Stimulated activated CD8-positive, alpha-beta memory T cell treated with anti-CD3 and anti-CD28 coated beads, Interleukin-15, amount 100 ng/mL, for 1 hour (primary cell): ENCODE measurements around the gene PRKCB.

ENCODE experiments used
- DNase-seq: peaks from one replicate; pipeline ENCODE4 v3.0.0-alpha.2; 2020; ENCODE audit warnings: low read depth

The PRKCB gene

DNA sequence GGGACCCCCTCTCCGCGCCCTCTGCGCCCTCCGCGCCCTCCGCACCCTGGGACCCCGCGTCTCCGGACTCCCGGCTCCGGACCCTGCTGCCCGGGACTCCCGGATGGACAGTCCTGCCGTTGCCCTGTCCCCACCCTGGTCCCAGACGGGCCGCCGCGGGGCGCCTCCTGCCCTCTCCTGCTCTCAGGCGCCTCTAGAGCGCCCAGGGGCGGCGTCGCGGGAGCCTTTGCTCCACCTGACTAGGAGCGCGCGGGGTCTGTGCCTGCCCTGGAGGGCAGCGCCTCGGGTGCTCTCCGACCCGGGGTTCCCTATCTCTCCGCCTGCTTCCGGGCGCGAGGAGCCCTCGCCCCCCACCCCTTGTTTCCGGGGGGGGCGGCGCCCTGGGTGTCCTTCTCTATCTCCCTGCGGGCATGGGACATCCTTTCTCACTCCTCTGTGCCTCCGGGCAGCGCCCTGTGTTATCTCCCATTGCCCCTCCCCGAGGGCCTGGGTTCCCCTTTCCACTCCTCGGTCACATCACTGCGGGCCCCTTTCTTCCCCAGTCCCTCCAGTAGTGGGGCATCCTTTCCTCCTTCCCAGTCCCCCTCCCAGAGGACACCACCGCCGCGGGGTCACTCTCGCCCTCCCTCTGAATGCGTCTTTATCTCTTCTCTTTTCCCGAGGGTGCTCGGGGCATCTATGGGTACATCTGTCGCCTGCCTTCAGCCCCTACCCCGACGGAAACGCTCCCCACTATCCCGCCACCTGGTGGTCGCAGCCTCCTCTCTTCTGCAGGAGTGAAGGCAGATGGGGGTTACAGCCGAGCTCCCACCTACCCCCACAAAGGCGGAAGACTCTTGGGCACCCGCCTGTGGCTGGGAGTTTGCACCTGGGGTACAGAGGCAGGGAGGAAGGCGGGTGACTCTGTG lies 875 bp downstream of the PRKCB start:
- no peak for DNase-seq

DNA sequence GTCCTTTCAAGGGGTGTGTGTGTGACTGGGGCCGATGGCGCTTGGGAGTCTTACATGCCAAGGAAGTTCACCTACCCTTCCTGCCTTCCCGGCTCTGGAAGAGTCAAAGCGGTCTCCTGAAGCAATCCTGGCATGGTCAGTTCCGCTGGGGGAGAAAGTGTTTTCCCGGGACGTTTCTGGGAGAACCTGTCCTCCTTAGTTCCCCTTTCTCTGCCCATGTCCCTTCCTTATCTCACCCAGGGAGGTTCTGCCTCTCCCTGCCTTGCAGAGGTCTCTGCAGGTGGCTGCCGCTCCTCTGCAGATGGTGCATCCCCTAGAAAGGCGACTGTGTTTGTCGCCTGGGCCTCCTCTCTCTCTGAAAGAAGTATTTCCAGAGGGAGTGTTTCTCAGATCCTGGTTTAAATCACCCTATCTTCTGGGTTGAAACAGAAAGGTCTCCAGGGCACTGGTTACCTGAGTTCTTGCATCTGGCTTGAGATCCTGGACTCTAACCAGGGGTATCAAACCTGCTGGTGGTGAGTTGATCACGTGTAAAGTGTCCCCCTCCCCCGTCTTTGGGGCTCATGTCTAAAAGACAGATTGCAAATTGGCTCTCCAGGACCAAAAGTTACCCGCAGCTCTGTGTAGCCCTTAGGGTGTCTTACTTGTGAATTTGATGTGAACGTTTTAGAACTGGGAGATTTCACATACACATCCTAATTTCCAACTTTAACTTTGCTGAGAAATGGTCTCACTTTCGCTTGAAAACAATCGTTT lies 1.9 kb downstream of the PRKCB start:
- DNase-seq = no peak

DNA sequence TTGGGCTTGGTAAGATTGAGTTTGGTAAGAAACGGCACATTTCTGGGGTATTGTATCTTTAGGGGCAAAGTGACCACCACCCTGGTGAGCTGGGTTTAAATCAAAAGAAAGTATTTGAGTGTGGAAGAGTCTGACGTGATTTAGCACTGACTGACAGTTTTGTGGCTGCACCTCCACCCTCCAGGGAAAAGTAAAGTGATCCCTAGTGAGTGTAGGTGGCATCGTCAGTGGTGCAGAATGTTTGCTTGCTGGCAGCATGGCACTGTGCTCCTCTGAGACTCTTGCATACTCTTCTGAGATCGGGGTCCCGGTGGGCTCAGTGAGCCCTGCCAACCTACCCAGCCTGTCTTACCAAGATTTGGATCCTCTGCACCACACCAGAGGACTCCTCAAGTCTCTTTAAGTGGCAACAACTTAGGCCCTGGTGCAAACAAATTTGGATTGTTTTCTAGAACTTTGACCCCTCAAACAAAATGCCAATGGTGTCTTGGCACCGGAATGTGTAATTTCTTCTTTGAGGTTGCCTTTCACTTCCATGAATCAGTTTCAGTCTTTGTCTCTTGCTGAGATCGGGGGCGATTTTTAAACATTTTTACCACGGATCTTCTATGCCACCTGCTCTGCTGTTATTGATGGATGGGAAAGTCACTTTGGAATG lies 2.8 kb downstream of the PRKCB start:
- no peak for DNase-seq

DNA sequence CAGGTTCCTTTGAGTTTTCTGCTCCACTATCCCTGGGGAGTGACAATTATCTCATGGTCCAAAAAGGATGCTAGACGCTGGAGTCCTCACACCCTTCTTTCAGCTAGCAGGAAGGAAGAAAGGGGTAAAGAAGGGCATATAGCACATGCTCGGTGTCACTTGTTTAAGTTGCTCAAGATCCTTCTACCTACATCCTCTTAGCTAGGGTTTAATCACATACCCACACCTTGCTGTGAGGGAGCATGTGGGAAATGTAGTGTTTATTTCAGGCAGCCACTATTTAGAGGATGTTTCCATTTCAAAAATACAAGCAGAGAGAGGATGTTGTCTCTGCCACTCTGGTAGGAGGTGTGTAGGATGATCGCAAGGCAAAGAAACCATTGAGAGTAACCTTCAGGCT lies 4.5 kb downstream of the PRKCB start:
- DNase-seq = no peak

DNA sequence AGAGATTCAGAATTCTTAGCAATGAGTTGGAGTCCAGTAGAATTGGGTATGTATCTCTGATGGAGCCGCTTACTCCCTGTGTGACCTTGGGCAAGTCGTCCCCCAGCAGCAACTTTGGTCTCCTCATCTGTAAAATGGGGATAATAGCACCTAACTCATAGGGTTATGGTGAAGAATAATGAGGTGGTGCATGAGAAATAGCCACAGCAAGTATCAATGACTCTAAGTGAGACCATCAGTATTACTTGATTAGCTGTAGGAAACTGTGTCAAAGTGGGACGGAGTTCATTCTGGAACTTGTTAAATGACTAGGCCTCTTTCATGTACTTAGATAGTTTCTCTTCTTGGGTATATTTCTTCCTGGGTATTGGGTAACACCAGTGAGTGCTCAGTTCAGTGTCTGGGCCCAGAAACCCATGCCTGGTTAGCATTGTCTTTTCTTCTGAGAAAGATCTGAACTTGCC lies 6.4 kb downstream of the PRKCB start:
- no peak for DNase-seq

DNA sequence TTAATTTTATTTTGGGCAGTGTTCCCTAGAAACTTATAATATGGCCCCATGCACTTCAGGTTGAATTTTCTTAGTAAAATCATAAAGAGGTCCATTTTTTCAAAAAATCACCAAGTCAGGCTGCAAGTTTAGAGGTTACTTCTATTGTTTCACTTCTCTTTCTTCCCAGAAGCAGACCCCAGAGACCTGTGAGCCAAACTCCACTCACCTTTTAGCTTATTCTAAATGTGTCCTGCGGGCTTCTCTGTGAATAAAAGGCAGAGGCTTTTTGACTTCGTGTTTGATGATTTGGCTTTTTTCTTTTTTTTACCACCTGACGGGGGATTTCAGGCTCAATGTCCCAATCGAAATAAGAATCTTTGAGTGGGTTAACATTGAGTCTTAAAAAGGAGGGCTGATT lies 7.4 kb downstream of the PRKCB start:
- no peak for DNase-seq

DNA sequence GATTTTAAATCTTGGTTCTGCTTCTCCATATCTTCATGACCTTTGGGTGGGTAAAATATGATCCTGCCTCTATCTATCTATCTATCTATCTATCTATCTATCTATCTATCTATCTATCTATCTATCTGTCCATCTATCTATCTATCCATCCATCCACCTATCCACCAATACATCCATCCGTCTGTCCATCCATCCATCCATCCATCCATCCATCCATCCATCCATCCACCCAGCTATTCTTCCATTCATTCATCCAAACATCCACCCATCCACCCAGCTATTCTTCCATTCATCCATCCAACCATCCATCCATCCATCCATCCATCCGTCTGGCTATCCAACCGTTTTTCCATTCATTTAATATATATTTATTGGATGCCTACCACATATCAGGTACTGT lies 11.5 kb downstream of the PRKCB start:
- no peak for DNase-seq

DNA sequence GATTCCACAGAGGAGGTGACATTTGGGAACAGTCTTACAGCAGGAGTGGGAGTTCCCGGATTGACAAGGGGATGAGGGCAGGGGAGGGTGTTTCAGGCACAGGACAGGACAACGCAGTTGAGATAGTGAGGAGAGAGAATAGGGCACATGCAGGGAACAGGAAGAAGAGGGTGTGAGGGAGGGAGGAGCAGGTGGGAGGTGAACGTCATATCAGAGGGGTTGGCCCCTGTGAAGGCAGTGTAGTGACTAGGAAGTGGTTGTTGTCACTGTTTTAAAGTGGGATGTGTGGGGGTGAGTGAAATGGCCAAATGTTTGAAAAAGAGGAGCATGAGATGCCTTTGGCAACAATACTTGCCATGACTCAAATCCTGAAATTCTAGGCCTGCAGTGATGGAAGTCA lies 12.2 kb downstream of the PRKCB start:
- DNase-seq = no peak

DNA sequence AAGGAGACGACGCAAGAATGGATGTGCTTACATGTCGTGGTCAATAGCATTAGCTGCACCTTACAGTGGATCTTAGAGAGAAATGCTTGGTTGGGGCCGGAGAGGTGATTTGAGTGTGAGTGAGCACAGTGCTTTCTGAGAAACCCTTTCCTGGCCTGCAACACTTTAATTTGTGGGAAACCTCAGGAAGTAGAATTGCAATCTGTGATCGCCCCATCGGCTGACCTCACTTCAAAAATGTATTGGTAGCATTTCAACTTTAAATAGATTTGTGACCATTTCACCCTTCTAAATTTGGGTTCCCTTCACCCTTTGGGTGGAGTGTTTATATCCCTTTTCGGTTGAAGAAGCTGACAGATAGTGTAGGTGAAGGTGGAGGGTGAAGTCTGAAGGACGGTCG lies 13.2 kb downstream of the PRKCB start:
- DNase-seq = no peak

DNA sequence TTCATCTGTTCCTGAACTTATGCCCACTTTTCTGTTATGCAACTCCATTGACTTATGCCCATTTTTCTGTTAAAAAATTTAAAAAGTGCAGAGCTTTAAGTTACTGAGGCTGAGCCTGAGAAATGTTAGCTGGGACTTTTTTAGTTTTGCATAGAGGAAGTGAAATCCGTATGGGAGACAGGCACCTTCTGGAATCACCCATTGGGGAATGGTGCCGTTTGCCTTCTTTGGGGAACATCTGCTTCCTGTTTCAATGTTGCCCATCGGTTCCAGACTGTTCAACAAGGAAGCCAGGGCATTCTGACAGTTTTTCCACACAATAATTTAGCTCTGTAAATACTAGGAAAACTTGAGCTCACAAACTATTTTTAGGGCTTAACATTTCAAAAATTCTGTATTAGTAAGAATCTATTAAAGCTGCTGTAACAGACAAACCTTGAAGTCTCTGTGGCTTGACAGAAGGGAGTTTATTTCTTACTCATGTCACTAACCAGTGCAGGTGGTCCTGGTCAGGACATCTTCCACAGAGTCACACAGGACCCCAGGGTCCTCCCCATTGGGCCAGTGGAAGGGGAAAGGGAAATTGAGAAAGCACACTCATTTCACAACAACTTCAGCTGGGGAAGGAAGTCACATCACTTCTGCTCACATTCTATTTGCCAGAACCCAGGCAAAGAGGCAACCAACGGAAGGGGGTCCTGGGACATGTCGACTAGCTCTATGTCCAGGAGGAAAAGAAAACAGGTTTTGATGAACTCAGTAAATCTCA lies 17.2 kb downstream of the PRKCB start:
- no peak for DNase-seq

DNA sequence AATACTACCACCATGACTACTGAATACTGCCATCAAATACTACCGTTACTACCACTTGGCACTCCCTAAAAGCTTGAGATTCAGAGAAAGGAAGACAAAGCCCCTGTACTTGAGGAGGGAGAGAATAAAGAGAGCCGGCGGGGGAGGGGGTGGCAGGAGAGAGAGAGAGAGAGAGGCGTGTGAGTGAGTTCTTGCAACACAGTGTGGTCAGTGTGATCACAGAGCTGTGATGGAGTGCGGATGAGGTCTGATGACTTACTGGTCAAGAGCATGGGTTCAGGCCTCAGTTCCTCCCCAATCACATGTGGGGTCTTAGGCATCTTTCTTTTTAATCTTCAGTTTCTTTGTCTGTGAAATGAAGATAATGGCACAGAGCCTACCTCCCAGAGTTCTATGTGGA lies 19.2 kb downstream of the PRKCB start:
- DNase-seq = no peak

DNA sequence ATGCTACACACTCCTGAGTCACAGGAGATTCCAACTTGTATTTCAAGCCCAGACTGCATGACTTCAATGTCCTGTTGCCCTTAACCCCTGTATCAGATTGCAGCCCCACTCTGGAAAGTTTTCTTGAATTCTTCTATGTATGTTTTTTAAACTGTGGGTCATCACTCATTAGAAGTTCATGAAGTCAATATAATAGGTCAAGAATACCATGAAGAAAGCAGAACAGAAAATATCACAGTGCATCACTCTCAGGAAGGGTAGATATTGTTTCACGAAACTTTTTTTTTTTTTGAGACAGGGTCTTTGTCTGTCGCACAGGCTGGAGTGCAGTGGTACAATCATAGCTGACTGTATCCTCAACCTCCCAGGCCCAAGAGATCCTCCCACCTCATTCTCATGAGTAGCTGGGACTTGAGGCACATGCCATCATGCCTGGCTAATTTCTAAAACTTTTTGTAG lies 20.5 kb downstream of the PRKCB start:
- no peak for DNase-seq

DNA sequence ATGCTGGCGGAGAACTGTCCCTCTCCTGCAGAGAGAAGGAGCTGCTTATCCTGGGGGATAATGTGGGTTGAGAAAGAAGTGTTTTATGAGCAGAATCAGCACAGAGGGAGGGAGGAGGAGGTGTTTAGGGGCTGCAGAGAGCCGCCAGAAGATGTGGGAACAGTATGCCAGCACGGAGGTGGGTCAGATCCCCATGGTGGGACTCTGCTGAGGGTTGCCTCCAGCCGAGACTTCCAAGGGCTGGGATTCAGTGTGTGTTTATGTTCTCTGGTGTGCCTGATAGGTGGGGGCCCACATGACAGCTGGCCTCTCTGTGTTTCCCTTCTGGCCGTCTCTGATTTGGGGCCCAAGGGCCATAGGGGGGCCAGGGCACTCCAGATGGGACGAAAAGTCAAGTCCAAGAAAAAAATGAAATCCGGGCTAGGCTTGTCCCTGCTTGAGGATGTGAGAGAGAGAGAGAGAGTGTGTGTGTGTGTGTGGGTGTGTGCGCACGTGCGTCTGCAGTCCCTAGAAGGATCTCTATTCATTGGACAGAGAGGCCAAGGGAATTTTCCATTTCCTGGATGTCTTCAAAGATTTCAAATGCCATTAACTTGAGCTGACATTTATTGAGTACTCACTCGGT lies 21.6 kb downstream of the PRKCB start:
- DNase-seq = no peak

DNA sequence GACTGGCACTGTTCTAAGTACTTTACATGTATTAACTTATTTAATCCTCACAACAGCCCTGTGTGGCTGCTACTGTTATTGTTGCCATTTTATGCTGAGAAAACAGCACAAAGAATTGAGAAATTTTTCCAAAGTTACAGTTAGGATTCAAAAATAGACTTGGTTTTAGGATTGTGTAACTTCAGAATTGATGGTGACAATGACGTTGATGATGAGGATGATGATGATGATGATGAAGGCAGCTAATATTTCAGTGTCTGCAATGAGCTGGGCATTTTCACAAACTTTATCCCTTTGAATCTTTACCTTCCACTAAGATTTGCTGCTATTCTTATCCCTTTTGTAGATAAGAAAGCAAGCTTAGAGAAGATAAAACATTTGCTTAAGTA lies 22.1 kb downstream of the PRKCB start:
- no peak for DNase-seq

DNA sequence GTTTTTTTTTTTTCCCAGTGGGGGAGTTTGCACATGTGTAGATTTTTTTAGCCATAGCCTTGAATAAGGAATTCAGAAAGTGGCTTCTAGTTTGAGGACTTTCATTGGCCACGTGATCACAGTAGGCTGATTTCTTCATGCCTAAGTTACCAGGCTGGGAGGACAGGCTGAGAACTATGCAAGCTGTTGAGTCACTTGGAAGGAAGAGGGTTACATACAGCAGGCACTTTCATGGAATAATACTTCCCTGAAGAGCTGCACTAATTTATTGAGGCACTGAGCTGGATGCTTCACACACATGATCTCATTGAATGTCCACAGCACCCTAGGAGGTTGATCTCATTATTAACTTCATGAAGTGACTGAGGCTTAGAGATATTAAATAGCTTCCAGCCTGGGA lies 22.8 kb downstream of the PRKCB start:
- DNase-seq = no peak

DNA sequence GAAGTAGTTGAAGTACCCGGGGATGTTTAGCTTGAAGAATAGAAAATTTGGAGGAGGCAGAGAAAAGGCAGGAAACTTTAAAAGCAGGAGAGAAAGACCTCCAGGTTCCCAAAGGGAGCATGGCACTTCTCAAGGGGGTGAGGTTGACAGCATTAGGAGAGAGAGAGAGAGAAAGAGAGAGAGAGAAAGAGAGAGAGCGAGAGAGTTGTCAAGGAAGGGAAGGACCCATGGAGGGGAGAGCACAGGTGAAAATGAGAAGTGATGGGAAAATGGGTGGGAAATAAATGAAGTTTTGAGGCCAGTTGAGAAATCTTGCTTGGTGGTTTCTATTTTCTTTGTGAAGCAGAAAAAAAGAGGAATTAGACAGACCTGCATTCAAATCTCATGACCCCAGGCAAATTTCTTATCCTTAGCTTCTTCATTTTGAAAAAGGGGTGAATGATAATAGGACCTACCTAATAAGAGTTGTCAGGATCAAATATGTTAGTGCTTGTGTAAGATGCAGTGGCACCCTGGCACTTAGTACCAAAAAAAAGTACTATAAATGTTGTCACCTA lies 24.0 kb downstream of the PRKCB start:
- DNase-seq = no peak

DNA sequence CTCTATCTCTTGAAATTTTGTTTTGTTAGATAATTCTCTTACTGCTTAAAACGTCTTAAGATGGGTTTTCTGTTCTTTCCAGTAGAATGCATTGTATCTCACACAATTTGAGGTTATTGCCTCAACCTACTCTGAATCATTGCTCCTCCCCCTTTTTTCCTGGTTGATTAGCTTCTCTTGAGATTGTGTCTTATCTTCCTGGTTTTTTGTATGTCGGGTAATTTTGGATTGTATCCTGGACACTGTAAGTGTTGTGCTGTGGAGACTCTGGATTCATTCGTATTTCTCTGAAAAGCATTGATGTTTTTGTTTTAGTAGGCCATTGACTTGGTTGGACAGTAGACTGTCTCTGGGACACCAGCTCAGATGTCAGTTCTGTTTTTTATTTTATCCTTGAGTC lies 26.1 kb downstream of the PRKCB start:
- no peak for DNase-seq

DNA sequence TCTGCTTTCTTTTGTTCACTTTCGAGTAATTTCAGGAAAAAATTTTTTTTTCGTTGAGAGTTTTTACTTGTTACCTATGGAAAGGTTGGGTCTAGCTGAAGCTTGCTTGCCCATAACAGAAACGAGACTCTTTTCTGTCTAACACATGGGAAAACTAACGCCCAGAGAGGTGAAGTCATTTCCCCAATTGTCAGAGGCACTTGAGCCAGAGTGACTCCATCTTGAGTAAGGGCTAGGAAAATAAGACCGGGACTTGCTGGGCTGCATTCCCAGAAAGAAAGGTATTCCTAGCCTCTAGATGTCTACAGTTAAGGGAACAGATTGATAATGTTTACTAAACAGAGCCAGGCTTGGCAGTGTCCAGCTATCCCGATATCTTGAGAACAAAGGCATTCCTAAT lies 26.8 kb downstream of the PRKCB start:
- DNase-seq = no peak

DNA sequence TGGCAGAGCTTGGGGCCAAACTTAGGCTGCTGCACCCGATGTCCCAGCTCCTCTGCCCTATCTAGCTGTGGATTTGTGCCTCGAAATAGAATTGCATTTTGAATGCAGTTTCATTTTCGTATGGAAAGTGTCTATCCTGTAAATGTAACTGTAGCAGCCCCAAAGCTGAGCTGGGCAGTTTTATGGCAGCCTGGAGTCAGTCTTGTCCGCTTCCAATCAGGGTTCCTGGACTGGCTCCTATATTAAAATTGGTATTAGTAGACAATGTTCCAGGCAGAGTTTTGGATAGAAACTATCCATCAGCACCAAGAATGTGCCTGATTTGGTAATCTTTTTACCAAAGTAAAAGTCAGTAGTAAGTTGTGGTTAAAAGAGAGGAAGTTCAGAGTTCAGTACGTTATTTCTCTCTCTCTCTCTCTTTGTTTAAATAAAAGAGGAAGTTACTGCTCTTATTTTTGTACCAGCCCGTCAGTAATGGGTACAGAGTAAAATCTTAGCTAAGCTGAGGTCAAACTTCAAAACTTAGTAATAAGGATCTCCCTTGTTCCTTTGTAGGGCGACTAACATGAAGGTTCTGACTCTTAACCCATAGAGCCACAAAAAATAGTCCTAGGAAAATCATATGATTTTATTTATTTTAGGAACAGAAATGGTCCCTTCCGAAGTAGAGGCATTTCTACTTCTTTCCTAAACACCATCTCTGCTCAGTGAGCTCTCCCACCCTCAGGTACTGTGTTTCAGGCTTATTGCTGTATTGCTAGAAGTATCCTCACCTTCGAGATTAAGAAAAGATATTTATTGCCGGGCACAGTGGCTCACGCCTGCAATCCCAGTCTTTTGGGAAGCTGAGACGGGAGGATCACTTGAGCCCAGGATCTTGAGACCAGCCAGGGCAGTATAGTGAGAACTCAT lies 28.0 kb downstream of the PRKCB start:
- DNase-seq = no peak

DNA sequence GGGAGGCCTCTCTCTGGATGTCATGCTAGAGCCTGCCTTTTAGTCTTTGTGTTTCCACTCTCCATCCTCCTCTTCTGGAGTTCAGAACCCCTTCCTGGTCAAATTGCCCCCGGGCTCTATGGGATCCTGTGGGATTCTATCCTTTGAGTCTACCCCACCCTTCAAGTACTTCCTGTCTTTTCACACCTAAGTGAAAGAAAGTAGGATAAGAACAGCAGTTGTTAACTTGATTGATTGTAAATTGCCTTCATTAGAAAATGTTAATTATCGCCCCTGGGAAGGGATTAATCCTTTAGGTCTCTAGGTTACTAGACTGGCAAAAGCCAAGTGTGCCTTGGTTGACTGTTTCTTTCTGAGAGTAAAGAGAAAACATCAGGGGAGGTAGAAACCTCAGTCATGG lies 30.1 kb downstream of the PRKCB start:
- DNase-seq = no peak
